GM18870 (cell line): ENCODE results near the gene DTNBP1.
"Not testable (repeated sequence)": the region's sequence is repeated elsewhere in the genome, so short reads cannot be mapped to it uniquely, and the experiment has no call there.

Source experiments
- ATAC-seq: cut with Tn5 transposase; IDR thresholded peaks from one replicate; pipeline ENCODE4 v1.9.1; 2021; ENCODE audit warnings: moderate library complexity; ENCODE audit not compliant: unreplicated experiment

The DTNBP1 gene

GRCh38 chr6:15668918-15669317 lies 6.1 kb upstream of the DTNBP1 start:
- no peak for ATAC-seq

GRCh38 chr6:15666896-15667295 lies 4.1 kb upstream of the DTNBP1 start:
- not testable (repeated sequence) for ATAC-seq

GRCh38 chr6:15665237-15665636 lies 2.4 kb upstream of the DTNBP1 start:
- ATAC-seq: no peak

GRCh38 chr6:15663130-15663871 lies 473 bp upstream of the DTNBP1 start:
- ATAC-seq: no peak

- ATAC-seq: peak; percentile 6
Measured at GRCh38 chr6:15661853-15662325, 939 bp downstream of the DTNBP1 start.

DNA sequence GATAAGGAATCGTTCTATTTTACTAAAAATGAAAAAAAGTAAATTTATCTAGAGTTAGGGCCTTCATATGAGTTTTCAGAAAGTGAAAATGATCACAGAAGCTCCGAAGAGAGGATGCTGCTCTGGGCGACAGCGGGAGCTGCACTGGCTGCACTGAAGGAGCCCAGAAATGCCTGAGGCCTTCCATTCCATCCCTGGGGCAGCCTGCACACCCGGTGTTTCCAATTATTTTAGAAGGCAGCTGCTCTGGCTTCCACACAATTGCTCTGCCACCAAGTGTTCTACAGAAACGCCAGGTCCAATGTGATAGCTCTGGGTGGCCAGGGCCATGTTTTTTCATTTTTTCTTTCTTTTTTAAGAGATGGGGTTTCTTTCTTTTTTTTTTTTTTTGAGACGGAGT lies 3.6 kb downstream of the DTNBP1 start:
- no peak for ATAC-seq

DNA sequence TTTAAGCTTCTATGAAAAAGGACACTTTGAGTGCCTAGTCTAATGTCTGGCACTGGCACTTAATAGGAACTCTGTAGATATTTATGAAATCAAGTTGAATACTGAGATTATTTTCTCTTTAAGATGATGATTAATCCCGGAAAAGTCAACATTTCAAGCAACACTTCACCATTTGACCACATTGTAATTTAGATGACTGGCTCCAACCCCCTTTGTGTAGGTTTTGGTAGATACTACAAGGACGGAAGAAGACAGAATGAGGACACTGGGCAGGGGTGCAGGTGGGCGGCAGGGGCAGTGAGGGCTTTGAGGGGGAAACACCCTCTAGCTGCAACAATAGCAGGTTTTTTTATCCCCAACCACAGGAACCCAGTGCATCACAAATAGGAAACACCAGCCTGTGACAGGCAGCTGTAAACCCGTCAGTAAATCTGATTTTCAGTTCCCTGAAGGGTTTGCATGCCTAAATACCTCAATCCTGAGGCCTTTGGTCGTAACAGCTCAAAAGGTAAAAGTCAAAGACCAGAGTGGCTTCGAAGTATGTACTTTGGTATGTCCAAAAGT lies 4.6 kb downstream of the DTNBP1 start:
- ATAC-seq: no peak

GRCh38 chr6:15657290-15657689 lies 5.5 kb downstream of the DTNBP1 start:
- ATAC-seq: no peak

DNA sequence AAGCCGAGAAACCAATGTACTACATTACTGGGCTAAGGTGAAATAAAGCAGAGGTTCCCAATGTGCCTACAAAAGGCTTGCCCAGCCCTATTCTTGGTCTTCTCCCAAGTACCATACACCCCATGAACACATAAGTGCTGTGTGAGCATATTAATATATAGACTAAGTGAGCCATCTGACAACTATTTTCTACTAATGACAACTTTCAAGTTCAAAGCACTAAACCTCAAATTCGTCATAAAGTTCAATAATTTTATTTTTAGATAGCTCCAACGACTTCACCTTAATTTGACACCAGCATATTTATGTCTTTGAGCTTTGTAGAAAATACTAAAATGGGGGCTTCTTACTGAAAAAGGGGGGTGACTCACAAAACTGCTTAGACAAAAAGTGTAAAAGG lies 6.7 kb downstream of the DTNBP1 start:
- ATAC-seq: no peak

DNA sequence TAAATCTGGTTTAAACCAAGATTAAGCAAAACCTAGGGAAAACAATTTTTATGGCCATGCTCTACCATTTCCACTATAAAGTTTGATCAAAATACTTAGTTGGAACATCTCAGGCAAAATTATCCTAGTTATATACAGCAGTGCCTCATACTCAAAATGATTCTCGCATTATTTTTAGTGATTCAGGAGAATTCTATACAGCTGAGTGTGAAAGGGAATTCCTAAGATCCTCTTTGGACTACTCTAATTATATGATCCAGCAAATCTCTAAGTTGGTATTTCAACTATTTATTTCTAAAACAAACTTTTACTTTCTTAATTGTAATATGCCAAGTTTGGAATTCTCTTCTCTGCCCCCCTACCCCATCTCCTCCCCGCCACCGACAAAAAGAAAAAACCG lies 8.6 kb downstream of the DTNBP1 start:
- ATAC-seq: no peak

GRCh38 chr6:15653581-15653980 lies 9.2 kb downstream of the DTNBP1 start:
- no peak for ATAC-seq

DNA sequence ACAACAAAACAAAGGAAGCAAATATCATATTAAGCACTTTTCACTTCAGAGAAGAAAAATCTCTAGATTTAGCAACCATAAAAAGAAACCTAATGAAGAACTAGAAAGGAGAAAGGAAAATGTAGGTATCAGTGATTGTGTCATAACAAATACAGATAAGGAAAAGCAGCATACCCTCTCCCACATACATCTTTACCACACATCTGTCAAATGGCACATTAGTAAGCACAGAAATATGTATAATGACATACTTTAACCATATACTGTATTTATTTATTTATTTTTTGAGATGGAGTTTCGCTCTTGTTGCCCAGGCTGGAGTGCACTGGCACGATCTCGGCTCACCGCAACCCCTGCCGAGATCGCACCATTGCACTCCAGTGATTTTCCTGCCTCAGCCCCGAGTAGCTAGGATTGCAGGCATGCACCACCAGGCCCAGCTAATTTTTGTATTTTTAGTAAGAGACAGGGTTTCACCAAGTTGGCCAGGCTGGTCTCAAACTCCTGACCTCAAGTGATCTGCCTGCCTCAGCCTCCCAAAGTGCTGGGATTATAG lies 12.7 kb downstream of the DTNBP1 start:
- ATAC-seq: not testable (repeated sequence)

DNA sequence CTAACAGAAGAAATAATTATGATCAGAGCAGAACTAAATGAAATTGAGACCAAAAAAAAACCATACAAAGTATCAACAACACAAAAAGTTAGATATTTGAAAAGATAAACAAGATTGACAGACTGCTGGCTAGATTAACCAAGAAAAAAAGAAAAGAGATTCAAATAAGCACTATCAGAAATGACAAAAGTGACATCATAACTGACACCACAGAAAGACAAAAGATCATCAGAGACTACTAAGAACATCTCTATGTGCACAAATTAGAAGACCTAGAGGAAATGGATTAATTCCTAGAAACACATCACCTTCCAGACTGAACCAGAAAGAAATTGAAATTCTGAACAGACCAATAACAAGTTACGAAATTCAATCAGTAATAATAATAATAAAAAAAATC lies 17.9 kb downstream of the DTNBP1 start:
- no peak for ATAC-seq

DNA sequence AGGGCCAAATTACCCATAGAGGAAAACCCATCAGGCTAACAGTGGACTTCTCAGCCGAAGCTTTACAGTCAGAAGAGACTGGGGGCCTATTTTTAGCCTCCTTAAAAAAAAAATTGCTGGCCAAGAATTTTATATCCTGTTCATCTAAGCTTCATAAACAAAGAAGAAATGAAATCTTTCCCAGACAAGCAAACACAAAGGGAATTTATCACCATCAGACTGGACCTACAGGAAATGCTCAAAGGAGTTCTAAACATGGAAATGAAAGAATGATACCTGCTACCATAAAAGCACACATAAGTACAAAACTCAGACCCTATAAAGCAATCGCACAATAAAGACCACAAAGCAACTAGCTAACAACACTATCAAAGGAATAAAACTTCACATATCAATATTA lies 19.3 kb downstream of the DTNBP1 start:
- no peak for ATAC-seq

- no peak for ATAC-seq
Measured at GRCh38 chr6:15642276-15642675, 20.6 kb downstream of the DTNBP1 start.

DNA sequence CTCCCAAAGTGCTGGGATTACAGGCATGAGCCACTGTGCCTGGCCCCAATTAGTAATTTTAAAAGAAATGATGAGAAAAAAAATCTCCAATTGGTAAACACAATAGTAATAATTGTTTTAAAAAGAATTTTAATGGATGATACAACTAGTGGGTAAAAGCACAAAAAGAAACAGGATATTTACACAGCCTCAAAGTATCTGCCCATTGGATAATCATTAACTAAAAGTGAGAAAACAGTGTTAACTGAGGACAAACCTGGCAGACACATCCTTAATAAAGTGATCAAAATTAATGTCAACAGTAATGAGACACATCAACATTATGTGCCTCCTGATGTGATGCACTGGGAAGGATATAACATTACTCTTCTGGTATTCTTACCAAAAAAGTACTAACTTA lies 24.5 kb downstream of the DTNBP1 start:
- ATAC-seq: no peak

DNA sequence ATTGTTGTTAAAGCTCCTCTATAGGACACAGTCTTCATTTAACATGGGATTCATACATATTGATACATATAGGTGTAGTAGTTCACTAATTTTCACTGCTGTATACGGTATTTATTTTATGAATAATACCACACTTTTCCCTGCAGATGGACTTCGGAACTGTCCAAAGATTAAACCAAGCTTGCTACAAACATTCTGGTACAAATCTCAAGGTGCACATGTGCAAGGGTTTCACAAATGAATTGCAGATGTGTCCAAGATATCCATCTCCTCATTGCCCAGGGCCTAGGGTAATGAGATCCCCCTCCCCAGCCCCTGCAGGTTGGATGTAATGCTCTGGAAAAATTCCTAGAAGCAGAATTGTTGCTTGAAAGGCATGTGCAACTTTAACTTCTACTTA lies 31.4 kb downstream of the DTNBP1 start:
- ATAC-seq: no peak

GRCh38 chr6:15630202-15630601 lies 32.6 kb downstream of the DTNBP1 start:
- no peak for ATAC-seq

- no peak for ATAC-seq
Measured at GRCh38 chr6:15629487-15629886, 33.3 kb downstream of the DTNBP1 start.

DNA sequence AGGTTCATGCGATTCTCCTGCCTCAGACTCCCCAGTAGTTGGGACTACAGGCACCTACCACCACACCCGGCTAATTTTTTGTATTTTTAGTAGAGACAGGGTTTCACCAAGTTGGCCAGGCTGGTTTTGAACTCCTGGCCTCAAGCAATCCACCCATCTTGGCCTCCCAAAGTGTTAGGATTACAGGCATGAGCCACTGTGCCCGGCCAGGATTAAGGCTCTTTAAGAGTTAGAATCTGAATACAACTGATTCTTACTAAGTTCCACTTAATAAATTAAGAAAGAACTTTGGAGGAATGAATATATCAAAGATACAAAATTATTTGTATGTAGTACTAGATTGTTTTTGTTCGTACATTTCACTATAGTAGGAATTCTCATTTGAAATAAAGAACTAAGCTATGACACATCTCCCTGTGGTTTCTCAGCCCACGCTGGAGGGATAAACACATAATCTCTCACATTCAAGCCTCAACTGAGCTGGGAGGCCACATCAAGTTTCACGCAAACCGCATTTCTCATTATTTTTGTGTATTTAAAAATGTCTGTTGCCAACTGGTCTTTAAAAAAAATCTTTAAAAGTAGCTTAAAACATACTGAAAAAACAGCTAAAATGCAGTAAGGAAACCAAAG lies 34.2 kb downstream of the DTNBP1 start:
- no peak for ATAC-seq

DNA sequence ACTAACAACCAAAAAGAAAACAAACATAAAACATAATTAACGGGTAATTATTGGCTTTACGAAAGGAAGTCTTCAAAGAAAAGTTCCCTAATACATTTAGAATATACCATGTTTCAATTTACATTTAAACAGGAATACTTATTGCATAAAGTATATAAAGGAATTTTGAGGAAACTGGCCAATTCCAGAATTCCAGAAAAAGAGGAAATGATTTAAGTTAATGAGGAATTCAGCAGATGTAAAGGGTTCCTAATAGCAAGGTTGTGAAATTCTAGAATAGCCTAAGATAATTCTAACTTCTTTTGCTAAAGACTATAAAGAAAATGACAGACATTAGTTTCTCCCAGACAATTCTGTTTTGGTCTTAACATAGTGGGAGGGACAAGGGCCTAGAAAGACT lies 35.0 kb downstream of the DTNBP1 start:
- ATAC-seq: no peak
